Coronary artery (tissue), 2 donors: ENCODE results near the gene NPBWR2.
A peak's percentile ranks its signal among the peaks of the same experiment; 100 is the strongest.
"Not testable (repeated sequence)": the region's sequence is repeated elsewhere in the genome, so short reads cannot be mapped to it uniquely, and the experiment has no call there.

Experiments used
- DNase-seq: peaks from one replicate; pipeline ENCODE4 v3.0.0-alpha.2; 2017; ENCODE audit warnings: low spot score
- H3K27ac ChIP-seq, 2 donors: fragments of 200-600 bp; sonication (generic); one replicate each; pipeline ENCODE4 v1.5.1; 2016 to 2019
- H3K4me3 ChIP-seq: fragments of 200-600 bp; sonication (generic); 2 replicates; pipeline ENCODE4 v1.5.1; 2016; ENCODE audit warnings: mild to moderate bottlenecking, moderate library complexity
- CTCF ChIP-seq: fragments of 200-600 bp; sonication (generic); IDR thresholded peaks from one replicate; pipeline ENCODE4 v1.5.1; 2019; ENCODE audit warnings: antibody characterized with exemption

Gene NPBWR2

GRCh38 chr20:64121586-64121985 is 14.2 kb upstream of the NPBWR2 start:
- no peak for DNase-seq
- no peak overlapping the region for H3K4me3 ChIP-seq
- TF ChIP-seq CTCF = no peak
- no peak overlapping the region for H3K27ac ChIP-seq

- H3K4me3 ChIP-seq = peak overlapping the region; percentile 50
- no peak for DNase-seq
- no peak overlapping the region for H3K27ac ChIP-seq
- no peak for TF ChIP-seq CTCF
Measured at GRCh38 chr20:64119681-64120341, 12.4 kb upstream of the NPBWR2 start.

GRCh38 chr20:64119301-64119680 is 11.9 kb upstream of the NPBWR2 start:
- no peak overlapping the region for H3K4me3 ChIP-seq
- no peak for DNase-seq
- no peak overlapping the region for H3K27ac ChIP-seq
- TF ChIP-seq CTCF = no peak

GRCh38 chr20:64117432-64117777 is 10.0 kb upstream of the NPBWR2 start:
- DNase-seq, H3K4me3 ChIP-seq, H3K27ac ChIP-seq: not testable (repeated sequence)

GRCh38 chr20:64116541-64117431 is 9.4 kb upstream of the NPBWR2 start:
- H3K27ac ChIP-seq = no peak overlapping the region
- DNase-seq = no peak
- no peak for TF ChIP-seq CTCF
- no peak overlapping the region for H3K4me3 ChIP-seq

- TF ChIP-seq CTCF = no peak
- Histone ChIP-seq H3K27ac (no peak overlapping the region), H3K4me3 (no peak overlapping the region)
- no peak for DNase-seq
Measured at GRCh38 chr20:64116016-64116415, 8.7 kb upstream of the NPBWR2 start.

- no peak overlapping the region for H3K27ac ChIP-seq
- TF ChIP-seq CTCF = no peak
- no peak for DNase-seq
- H3K4me3 ChIP-seq = no peak overlapping the region
Measured at GRCh38 chr20:64115171-64115911, 8.0 kb upstream of the NPBWR2 start.
